IPS-NIHi7 (cell line): ENCODE results near the gene SIGLEC10.
"Not testable (repeated sequence)": the region's sequence is repeated elsewhere in the genome, so short reads cannot be mapped to it uniquely, and the experiment has no call there.

ENCODE experiments used
- DNase-seq: peaks from one replicate; pipeline ENCODE4 v3.0.0; 2012; ENCODE audit warnings: mixed read lengths; ENCODE audit errors: extremely low spot score

SIGLEC10 gene, protein sequence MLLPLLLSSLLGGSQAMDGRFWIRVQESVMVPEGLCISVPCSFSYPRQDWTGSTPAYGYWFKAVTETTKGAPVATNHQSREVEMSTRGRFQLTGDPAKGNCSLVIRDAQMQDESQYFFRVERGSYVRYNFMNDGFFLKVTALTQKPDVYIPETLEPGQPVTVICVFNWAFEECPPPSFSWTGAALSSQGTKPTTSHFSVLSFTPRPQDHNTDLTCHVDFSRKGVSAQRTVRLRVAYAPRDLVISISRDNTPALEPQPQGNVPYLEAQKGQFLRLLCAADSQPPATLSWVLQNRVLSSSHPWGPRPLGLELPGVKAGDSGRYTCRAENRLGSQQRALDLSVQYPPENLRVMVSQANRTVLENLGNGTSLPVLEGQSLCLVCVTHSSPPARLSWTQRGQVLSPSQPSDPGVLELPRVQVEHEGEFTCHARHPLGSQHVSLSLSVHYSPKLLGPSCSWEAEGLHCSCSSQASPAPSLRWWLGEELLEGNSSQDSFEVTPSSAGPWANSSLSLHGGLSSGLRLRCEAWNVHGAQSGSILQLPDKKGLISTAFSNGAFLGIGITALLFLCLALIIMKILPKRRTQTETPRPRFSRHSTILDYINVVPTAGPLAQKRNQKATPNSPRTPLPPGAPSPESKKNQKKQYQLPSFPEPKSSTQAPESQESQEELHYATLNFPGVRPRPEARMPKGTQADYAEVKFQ

DNA sequence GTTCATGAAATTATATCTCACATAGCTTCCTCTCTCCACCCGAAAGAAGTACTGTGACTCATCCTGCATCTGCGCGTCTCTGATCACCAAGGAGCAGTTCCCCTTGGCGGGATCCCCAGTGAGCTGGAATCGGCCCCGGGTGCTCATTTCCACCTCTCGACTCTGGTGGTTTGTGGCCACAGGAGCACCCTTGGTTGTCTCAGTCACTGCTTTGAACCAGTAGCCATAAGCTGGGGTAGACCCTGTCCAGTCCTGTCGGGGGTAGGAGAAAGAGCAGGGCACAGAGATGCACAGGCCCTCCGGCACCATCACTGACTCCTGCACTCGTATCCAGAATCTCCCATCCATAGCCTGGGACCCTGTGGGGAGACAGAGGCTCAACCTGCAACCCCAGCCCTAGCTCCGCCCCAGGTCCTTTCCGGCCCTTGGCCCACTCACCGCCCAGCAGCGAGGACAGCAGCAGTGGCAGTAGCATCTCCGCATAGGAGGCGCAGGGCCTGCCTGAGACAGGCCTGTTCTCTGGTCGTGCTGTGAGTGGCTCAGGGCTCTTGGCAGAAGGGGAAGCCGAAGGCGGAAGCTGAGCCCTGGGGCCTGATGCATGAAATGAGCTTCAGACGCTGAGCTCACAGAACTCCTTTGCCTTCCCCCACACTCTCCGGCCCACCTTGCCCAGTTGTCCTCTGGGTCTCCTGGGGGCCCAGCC, at the start of gene SIGLEC10:
Gene SIGLEC10, minus strand, starts transcription at position 536 of the 703 bp plus-strand sequence. Its CDS starts 61 bp downstream, at position 475.
- no peak for DNase-seq

GRCh38 chr19:51466723-51467122, 49.3 kb upstream of the SIGLEC10 start:
- DNase-seq, result no peak

GRCh38 chr19:51463976-51464581, 46.6 kb upstream of the SIGLEC10 start:
- not testable (repeated sequence) for DNase-seq

DNA sequence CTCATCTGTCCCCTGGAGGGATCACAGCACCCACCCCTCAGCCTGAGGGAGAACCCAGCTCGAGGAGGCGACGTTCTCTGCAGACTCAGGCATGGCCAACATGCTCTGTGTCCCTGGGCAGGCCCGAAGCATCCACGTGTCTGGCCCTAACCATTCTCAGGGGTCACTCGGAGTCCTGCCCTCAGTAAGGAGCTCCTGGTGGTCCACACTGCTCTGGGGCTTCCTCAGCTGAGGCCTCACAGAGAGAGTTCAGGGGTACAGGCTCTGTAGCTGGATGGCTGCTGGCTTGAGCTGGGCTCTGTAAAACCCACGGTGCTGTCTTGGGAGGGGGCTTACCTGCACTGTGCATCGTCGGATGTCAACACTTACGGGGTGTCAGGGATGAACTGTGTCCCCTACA, 45.2 kb upstream of the SIGLEC10 start:
- no peak for DNase-seq

- no peak for DNase-seq
Observed at GRCh38 chr19:51462276-51462675, 44.8 kb upstream of the SIGLEC10 start.

- DNase-seq, result no peak
Observed at GRCh38 chr19:51461723-51462161, 44.3 kb upstream of the SIGLEC10 start.

GRCh38 chr19:51460164-51460992, 42.9 kb upstream of the SIGLEC10 start:
- peak; percentile 58 for DNase-seq

- DNase-seq, result no peak
Observed at GRCh38 chr19:51458899-51459505, 41.6 kb upstream of the SIGLEC10 start.

- no peak for DNase-seq
Observed at GRCh38 chr19:51458051-51458645, 40.7 kb upstream of the SIGLEC10 start, which contains the start of gene SIGLEC8. TSS of gene SIGLEC8 (minus strand) at chr19:51458454. CDS start at chr19:51458387, 67 bp downstream.

GRCh38 chr19:51457351-51458013, 40.0 kb upstream of the SIGLEC10 start:
- DNase-seq, result no peak

DNA sequence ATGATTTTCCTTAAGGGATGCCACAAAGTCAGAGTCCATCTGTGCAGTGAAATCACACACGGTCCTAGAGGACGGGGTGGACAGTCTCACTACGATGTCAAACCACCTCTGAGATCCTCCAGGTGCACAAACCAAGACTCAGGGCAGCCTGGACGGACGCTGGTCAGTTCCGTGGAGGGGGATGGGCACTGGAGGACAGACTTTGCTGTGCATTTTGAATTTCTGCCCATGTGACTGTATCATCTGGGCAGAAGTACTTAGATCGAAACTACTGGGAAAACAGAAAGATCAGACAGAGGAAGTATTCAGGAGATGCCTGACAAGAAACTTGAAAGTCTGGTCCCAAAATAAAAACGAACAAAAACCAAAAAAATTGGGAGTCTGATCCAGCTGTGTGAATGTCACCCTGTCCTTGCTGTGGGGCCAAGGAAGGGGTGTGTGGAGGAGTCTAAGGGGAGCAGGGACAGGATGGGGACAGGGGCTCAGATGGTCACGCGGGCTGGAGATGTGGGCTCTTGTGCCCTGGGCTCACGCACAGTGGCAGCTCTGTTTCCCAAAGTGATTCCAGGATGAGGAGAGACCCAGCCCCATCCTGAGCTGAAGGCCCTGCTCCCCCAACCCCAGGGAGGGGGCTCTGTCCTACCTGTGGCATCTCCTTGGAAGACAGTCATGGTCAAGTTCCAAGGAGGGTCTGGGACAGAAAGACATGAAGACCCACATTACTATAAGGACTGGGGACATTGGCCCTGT, 39.3 kb upstream of the SIGLEC10 start:
- DNase-seq, result no peak

DNA sequence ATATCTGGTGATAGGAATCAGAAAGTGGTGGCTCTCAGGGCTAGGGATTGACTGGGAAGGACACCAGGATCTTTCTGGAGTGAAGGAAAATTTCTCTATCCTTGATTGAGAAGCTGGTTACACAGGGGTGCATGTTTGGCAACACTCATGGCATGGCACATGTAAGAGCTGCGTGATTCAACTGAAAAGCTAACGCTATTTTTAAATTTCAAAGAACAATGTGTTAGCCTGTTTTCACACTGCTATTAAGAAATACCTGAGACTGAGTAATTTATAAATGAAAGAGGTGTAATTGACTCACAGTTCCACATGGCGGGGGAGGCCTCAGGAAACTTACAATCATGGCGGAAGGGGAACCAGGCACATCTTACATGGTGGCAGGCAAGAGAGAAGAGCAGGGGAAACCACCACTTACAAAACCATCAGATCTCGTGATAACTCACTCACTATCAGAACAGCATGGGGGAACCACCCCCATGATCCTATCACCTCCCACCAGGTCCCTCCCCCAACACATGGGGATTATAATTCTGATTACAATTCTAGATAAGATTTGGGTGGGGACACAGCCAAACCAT, 33.4 kb upstream of the SIGLEC10 start:
- DNase-seq, result no peak

- no peak for DNase-seq
Observed at GRCh38 chr19:51448411-51449016, 31.1 kb upstream of the SIGLEC10 start.

DNA sequence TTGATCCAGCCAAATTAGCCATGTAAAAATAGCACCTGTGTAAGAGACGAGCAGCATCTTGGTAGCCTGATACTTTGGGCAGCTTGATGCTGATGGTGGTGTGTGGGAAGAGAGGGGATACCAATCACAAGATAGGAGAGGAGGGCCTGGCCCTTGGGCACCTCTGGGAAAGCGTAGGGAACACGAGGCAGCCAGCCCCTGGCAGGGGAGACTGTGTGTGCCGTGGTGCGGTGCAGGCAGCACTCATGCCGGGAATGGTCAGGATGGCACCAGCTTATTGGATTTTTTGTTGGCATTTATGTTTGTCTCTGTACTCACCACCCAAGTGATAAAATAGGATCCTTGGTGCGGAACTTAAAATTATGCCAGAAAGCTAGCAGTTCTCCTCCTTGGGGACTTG, 30.6 kb upstream of the SIGLEC10 start:
- DNase-seq, result no peak

DNA sequence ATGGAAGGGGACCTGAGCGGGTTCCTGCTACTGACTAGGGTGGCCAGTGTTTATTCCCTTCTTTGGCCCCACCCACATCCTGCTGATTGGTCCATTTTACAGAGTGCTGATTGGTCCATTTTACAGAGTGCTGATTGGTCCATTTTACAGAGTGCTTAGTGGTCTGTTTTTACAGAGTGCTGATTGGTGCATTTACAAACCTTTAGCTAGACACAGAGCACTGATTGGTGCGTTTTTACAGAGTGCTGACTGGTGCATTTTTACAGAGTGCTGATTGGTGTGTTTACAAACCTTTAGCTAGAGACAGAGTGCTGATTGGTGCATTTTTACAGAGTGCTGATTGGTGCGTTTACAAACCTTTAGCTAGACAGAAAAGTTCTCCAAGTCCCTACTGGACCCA, 30.1 kb upstream of the SIGLEC10 start:
- DNase-seq, result not testable (repeated sequence)

GRCh38 chr19:51441410-51442390, 24.3 kb upstream of the SIGLEC10 start:
- DNase-seq, result no peak
